ENCODE data around the gene FLNA.

- TF ChIP-seq EZH2 (IDR thresholded peaks at IDR 0.05; ENCODE audit: borderline replicate concordance, low read depth, low read length, severe bottlenecking) (no peak), CTCF (IDR thresholded peaks at IDR 0.05; ENCODE audit: extremely low read depth in 1 of 2, insufficient read depth in 1 of 2, low read depth in 1 of 2, low read length in 2 of 2) (no peak), MYC (IDR thresholded peaks at IDR 0.05; ENCODE audit: low read depth, low read length) (no peak), POLR2A (IDR thresholded peaks at IDR 0.05; ENCODE audit: low read depth, low read length) (no peak)
These were observed 68.8 kb downstream of the FLNA start for GRCh38 chrX:154305541-154306205.
